K562 (cell line): ENCODE data around the gene IBTK. TPM values are rescaled to one million over a fixed set of nuclear protein-coding genes. Genes with fewer than 3 reads are reported as not detected.

Experiments
- ATAC-seq: fragments of 200-7000 bp; cut with Tn5 transposase; 3 replicates; pipeline ENCODE4 v1.9.1; 2020; ENCODE audit warnings: moderate library complexity
- BruUV-seq: library from RNA; stranded (reverse); fragments of 400-500 nt; replicated peaks from 2 replicates; lab custom pipeline; 2021; lab: Mats Ljungman, UMichigan
- CTCF ChIA-PET: fragments of 300-600 bp; formaldehyde crosslinking; extraction: SDS; loops from one replicate; lab custom pipeline; 2021; ENCODE audit warnings: low intra/inter-chr PET ratio; lab: Yijun Ruan, JAX
- POLR2A ChIA-PET: fragments of 300-600, 350-650 bp; sonication (Branson Sonifier 250); formaldehyde crosslinking; extraction: SDS; loops from one replicate; lab custom pipeline; 2021; ENCODE audit warnings: antibody characterized with exemption, inconsistent platforms; lab: Yijun Ruan, JAX
- DNase-seq, 4 experiments: peaks; one replicate each; pipeline versions ENCODE4 v3.0.0 to v3.0.0-alpha.2; 2011 to 2018; ENCODE audit warnings: low spot score in 3 of 4, mixed read lengths in 3 of 4; ENCODE audit errors: extremely low read depth in 1 of 4
- FAIRE-seq: peaks from 2 replicates; lab custom pipeline; 2011; peaks lifted over from hg19 to GRCh38; lab: Jason Lieb, UNC
- H2AFZ ChIP-seq: 2 replicates; pipeline ENCODE4 v1.6.0; 2011; ENCODE audit warnings: low read depth, low read length, control low read depth, inconsistent platforms
- H3K27ac ChIP-seq: fragments of 200-600 bp; 3 replicates; pipeline ENCODE4 v1.8.0; 2011; ENCODE audit warnings: low read depth, mild to moderate bottlenecking, control low read depth, inconsistent platforms, low read length, moderate library complexity, mixed read lengths; ENCODE audit errors: extremely low read depth
- H3K27me3 ChIP-seq, 2 experiments: fragments of 300-600 bp in 1 of 2; 2 replicates in 1 of 2; 3 replicates in 1 of 2; pipeline versions ENCODE4 v1.6.0 to v1.8.0; 2011; ENCODE audit warnings: inconsistent platforms in 2 of 2, low read length in 2 of 2, mild to moderate bottlenecking in 1 of 2, mixed read lengths in 1 of 2, moderate library complexity in 1 of 2; ENCODE audit not compliant: control insufficient read depth in 2 of 2, insufficient read depth in 2 of 2
- H3K36me3 ChIP-seq: fragments of 300-600 bp; 3 replicates; pipeline ENCODE4 v1.8.0; 2011; ENCODE audit warnings: mild to moderate bottlenecking, low read length, inconsistent platforms; ENCODE audit not compliant: control insufficient read depth, insufficient read depth
- H3K4me1 ChIP-seq, 2 experiments: fragments of 200-600 bp in 1 of 2; replicated peaks in 1 of 2; 2 replicates in 1 of 2; 3 replicates in 1 of 2; pipeline versions ENCODE4 v1.5.1 to v1.8.0; 2011; ENCODE audit warnings: inconsistent platforms in 2 of 2, low read length in 2 of 2, mild to moderate bottlenecking in 1 of 2, mixed read lengths in 1 of 2, moderate library complexity in 1 of 2; ENCODE audit not compliant: control insufficient read depth in 2 of 2, insufficient read depth in 2 of 2
- H3K4me2 ChIP-seq: 2 replicates; pipeline ENCODE4 v1.6.1; 2011; ENCODE audit warnings: low read length, control low read depth, inconsistent platforms, mixed read lengths; ENCODE audit not compliant: insufficient read depth
- H3K4me3 ChIP-seq: fragments of 200-600 bp; sonication (generic), shearing (Covaris generic); 2 replicates; pipeline ENCODE4 v1.5.1; 2016; ENCODE audit warnings: control low read depth, inconsistent platforms
- H3K79me2 ChIP-seq: fragments of 200-600 bp; 3 replicates; pipeline ENCODE4 v1.8.0; 2011; ENCODE audit warnings: low read length, inconsistent platforms; ENCODE audit not compliant: control insufficient read depth, insufficient read depth
- H3K9ac ChIP-seq, 2 experiments: 2 replicates each; pipeline versions ENCODE4 v1.6.0 to v1.6.1; 2011; ENCODE audit warnings: low read depth in 2 of 2, low read length in 2 of 2, control low read depth in 1 of 2, inconsistent platforms in 1 of 2, mild to moderate bottlenecking in 1 of 2, mixed read lengths in 1 of 2; ENCODE audit not compliant: insufficient read depth in 1 of 2
- H3K9me1 ChIP-seq: one replicate; pipeline ENCODE4 v1.6.0; 2011; ENCODE audit warnings: inconsistent platforms, mild to moderate bottlenecking, low read length, moderate library complexity; ENCODE audit not compliant: control insufficient read depth, insufficient read depth
- H3K9me3 ChIP-seq: replicated peaks from 2 replicates; pipeline ENCODE4 v1.5.1; 2011; ENCODE audit warnings: low read depth, low read length, inconsistent platforms; ENCODE audit not compliant: control insufficient read depth, insufficient read depth
- H4K20me1 ChIP-seq: replicated peaks from 2 replicates; pipeline ENCODE4 v1.6.1; 2011; ENCODE audit warnings: low read length, inconsistent platforms, mixed read lengths; ENCODE audit not compliant: control insufficient read depth, insufficient read depth
- C11orf30 ChIP-seq: fragments of 450-650 bp; IDR thresholded peaks from 2 replicates; pipeline ENCODE4 v1.6.1; 2016; ENCODE audit warnings: low read depth, mild to moderate bottlenecking
- CHD1 ChIP-seq: fragments of 200-600 bp; sonication (generic); IDR thresholded peaks from one replicate; pipeline ENCODE4 v1.6.1; 2012; ENCODE audit warnings: mild to moderate bottlenecking, moderate library complexity, low read length, inconsistent platforms
- DIDO1 ChIP-seq: fragments of 450-650 bp; IDR thresholded peaks from 2 replicates; pipeline ENCODE4 v1.6.1; 2016; ENCODE audit warnings: low read depth, missing biosample characterization, missing genetic modification characterization
- FOS ChIP-seq: IDR thresholded peaks from 3 replicates; pipeline ENCODE4 v1.6.1; 2011; ENCODE audit not compliant: insufficient read length; ENCODE audit errors: extremely low read depth
- TBP ChIP-seq: optimal IDR thresholded peaks from 2 replicates; pipeline ENCODE3; 2011; ENCODE audit warnings: low read depth, low read length, improper control_type of control experiment
- ZC3H4 ChIP-seq: sonication (generic); formaldehyde crosslinking; IDR thresholded peaks from 2 replicates; pipeline ENCODE4 v1.9.0; 2021; ENCODE audit warnings: missing genetic modification reagents, borderline replicate concordance
- ZNF766 ChIP-seq: fragments of 200-800 bp; sonication (Bioruptor generic); conservative IDR thresholded peaks from 2 replicates; pipeline ENCODE4 v1.6.1; 2016; ENCODE audit warnings: missing genetic modification characterization, missing compliant biosample characterization
- WGBS: fragments of 100-300 bp; shearing (Covaris generic); methylation state at CpG from one replicate; pipeline ENCODE4 v1.1.6; 2016; ENCODE audit warnings: low coverage, mixed read lengths; ENCODE audit not compliant: insufficient coverage; ENCODE audit errors: missing lambda C conversion rate; 5-methylcytosine and 5-hydroxymethylcytosine counted together
- in situ Hi-C: fragments of 300-500 bp; cut with MboI; formaldehyde crosslinking; loops from 4 replicates; pipeline ENCODE4 v1.15.0; 2018; ENCODE audit warnings: inconsistent platforms, mixed read lengths
- intact Hi-C: fragments of 100-400 bp; cut with micrococcal nuclease; formaldehyde crosslinking; loops from 2 replicates; pipeline ENCODE4 v1.14.2; 2022
- polyA plus RNA-seq, 8 experiments: library from polyadenylated mRNA; depleted of rRNA in 4 of 8; stranded (reverse) in 5 of 8; unstranded in 3 of 8; fragments of >200 nt; fragmentation: Nextera tagmentation in 2 of 8; fragmentation: Illumina TruSeq in 1 of 8; extraction: Ambion mirVana in 2 of 8; extraction: Trizol in 1 of 8; gene quantifications; 2 replicates each; pipeline versions ENCODE4 v1.2.1 to v1.2.3, GENCODE V29; 2011 to 2014; ENCODE audit warnings: inconsistent platforms in 1 of 8, missing spikeins in 1 of 8
- total RNA-seq, 7 experiments: library from RNA; depleted of rRNA in 6 of 7; stranded (reverse); fragments of >200 nt in 6 of 7; fragmentation: Illumina TruSeq in 2 of 7; extraction: Trizol in 2 of 7; gene quantifications; 2 replicates each; pipeline versions ENCODE4 v1.2.1 to v1.2.3, GENCODE V29; 2011 to 2021; ENCODE audit warnings: low replicate concordance in 1 of 7
- TF ChIP-seq, protein P1 (sequence below): fragments of 450-650 bp; IDR thresholded peaks from 2 replicates; pipeline ENCODE4 v1.6.1; 2016; ENCODE audit warnings: mild to moderate bottlenecking, moderate library complexity

Gene IBTK
- total and polyA plus RNA-seq, 9 of the 15 experiments (the other 6 are each of a cell fraction or from before 2014, with no cell fraction given), result 13.2 to 36.4 (median 21.8) TPM

GRCh38 chr6:82123632-82124031 is 123.9 kb downstream of the IBTK start:
- no peaks in the 10 kb centered on the region for H3K79me2 ChIP-seq
- no peak overlapping the region; the same call in 1 of the 2 replicates for H2AFZ ChIP-seq
- no peak for FAIRE-seq
- H3K9me1 ChIP-seq, result no peaks in the 10 kb centered on the region
- H3K36me3 ChIP-seq, result no peaks in the 10 kb centered on the region
- intact Hi-C loops, result no loop called here
- in situ Hi-C loops, result no loop called here
- BruUV-seq, result no TSS peak
- H3K9me3 ChIP-seq, result no peaks in the 10 kb centered on the region
- no peak overlapping the region for H3K9ac ChIP-seq
- CTCF ChIA-PET, result no interaction called here
- no peak for TF ChIP-seq ZC3H4 (CRISPR knock-in tag)
- no peak for TF ChIP-seq C11orf30
- no peak for TF ChIP-seq TBP
- TF ChIP-seq FOS, result no peak
- TF ChIP-seq, protein P1, sequence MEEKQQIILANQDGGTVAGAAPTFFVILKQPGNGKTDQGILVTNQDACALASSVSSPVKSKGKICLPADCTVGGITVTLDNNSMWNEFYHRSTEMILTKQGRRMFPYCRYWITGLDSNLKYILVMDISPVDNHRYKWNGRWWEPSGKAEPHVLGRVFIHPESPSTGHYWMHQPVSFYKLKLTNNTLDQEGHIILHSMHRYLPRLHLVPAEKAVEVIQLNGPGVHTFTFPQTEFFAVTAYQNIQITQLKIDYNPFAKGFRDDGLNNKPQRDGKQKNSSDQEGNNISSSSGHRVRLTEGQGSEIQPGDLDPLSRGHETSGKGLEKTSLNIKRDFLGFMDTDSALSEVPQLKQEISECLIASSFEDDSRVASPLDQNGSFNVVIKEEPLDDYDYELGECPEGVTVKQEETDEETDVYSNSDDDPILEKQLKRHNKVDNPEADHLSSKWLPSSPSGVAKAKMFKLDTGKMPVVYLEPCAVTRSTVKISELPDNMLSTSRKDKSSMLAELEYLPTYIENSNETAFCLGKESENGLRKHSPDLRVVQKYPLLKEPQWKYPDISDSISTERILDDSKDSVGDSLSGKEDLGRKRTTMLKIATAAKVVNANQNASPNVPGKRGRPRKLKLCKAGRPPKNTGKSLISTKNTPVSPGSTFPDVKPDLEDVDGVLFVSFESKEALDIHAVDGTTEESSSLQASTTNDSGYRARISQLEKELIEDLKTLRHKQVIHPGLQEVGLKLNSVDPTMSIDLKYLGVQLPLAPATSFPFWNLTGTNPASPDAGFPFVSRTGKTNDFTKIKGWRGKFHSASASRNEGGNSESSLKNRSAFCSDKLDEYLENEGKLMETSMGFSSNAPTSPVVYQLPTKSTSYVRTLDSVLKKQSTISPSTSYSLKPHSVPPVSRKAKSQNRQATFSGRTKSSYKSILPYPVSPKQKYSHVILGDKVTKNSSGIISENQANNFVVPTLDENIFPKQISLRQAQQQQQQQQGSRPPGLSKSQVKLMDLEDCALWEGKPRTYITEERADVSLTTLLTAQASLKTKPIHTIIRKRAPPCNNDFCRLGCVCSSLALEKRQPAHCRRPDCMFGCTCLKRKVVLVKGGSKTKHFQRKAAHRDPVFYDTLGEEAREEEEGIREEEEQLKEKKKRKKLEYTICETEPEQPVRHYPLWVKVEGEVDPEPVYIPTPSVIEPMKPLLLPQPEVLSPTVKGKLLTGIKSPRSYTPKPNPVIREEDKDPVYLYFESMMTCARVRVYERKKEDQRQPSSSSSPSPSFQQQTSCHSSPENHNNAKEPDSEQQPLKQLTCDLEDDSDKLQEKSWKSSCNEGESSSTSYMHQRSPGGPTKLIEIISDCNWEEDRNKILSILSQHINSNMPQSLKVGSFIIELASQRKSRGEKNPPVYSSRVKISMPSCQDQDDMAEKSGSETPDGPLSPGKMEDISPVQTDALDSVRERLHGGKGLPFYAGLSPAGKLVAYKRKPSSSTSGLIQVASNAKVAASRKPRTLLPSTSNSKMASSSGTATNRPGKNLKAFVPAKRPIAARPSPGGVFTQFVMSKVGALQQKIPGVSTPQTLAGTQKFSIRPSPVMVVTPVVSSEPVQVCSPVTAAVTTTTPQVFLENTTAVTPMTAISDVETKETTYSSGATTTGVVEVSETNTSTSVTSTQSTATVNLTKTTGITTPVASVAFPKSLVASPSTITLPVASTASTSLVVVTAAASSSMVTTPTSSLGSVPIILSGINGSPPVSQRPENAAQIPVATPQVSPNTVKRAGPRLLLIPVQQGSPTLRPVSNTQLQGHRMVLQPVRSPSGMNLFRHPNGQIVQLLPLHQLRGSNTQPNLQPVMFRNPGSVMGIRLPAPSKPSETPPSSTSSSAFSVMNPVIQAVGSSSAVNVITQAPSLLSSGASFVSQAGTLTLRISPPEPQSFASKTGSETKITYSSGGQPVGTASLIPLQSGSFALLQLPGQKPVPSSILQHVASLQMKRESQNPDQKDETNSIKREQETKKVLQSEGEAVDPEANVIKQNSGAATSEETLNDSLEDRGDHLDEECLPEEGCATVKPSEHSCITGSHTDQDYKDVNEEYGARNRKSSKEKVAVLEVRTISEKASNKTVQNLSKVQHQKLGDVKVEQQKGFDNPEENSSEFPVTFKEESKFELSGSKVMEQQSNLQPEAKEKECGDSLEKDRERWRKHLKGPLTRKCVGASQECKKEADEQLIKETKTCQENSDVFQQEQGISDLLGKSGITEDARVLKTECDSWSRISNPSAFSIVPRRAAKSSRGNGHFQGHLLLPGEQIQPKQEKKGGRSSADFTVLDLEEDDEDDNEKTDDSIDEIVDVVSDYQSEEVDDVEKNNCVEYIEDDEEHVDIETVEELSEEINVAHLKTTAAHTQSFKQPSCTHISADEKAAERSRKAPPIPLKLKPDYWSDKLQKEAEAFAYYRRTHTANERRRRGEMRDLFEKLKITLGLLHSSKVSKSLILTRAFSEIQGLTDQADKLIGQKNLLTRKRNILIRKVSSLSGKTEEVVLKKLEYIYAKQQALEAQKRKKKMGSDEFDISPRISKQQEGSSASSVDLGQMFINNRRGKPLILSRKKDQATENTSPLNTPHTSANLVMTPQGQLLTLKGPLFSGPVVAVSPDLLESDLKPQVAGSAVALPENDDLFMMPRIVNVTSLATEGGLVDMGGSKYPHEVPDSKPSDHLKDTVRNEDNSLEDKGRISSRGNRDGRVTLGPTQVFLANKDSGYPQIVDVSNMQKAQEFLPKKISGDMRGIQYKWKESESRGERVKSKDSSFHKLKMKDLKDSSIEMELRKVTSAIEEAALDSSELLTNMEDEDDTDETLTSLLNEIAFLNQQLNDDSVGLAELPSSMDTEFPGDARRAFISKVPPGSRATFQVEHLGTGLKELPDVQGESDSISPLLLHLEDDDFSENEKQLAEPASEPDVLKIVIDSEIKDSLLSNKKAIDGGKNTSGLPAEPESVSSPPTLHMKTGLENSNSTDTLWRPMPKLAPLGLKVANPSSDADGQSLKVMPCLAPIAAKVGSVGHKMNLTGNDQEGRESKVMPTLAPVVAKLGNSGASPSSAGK, result peak; percentile 28; the same call in 1 of the 2 replicates
- no peak for TF ChIP-seq CHD1
- TF ChIP-seq ZNF766 (CRISPR knock-in tag), result no peak
- TF ChIP-seq DIDO1 (tag), result no peak
- H3K27ac ChIP-seq, result no peak overlapping the region
- POLR2A ChIA-PET, result no interaction called here
- DNase-seq, result no peak
- no peak overlapping the region for H3K4me2 ChIP-seq
- no peaks in the 10 kb centered on the region for H4K20me1 ChIP-seq
- 22% methylated on average over 7 of the region's 7 CpGs for WGBS
- H3K4me1 ChIP-seq, result no peaks in the 10 kb centered on the region
- no peak for ATAC-seq
- no peak overlapping the region for H3K4me3 ChIP-seq
- no peaks in the 10 kb centered on the region; a peak in 1 of 5 replicates for H3K27me3 ChIP-seq
